Effector CD8-positive, alpha-beta T cell (primary cell): ENCODE results near the gene PRM1.

Experiments
- DNase-seq: peaks from one replicate; lab custom pipeline; 2025; lab: John Stamatoyannopoulos, UW

PRM1 gene

GRCh38 chr16:11273721-11274324 is 7.3 kb downstream of the PRM1 start:
- DNase-seq: no peak

- DNase-seq: no peak
Measured at GRCh38 chr16:11272921-11273720, 8.0 kb downstream of the PRM1 start, which contains the start of gene PRM3. TSS of gene PRM3 (minus strand) at chr16:11273629. CDS start at chr16:11273595, 34 bp downstream.

- no peak for DNase-seq
Measured at GRCh38 chr16:11272484-11272883, 8.6 kb downstream of the PRM1 start.

GRCh38 chr16:11271610-11272009 is 9.5 kb downstream of the PRM1 start:
- DNase-seq: no peak

- no peak for DNase-seq
Measured at GRCh38 chr16:11270602-11271162, 10.4 kb downstream of the PRM1 start.

- DNase-seq: no peak
Measured at GRCh38 chr16:11268921-11269375, 12.2 kb downstream of the PRM1 start, which contains the start of gene TNP2. TSS of gene TNP2 (minus strand) at chr16:11269325. CDS start at chr16:11269262, 63 bp downstream.

GRCh38 chr16:11265124-11265523 is 16.0 kb downstream of the PRM1 start:
- no peak for DNase-seq

GRCh38 chr16:11264155-11264832 is 16.8 kb downstream of the PRM1 start:
- no peak for DNase-seq

GRCh38 chr16:11263737-11264136 is 17.4 kb downstream of the PRM1 start:
- DNase-seq: no peak

GRCh38 chr16:11262915-11263314 is 18.2 kb downstream of the PRM1 start:
- no peak for DNase-seq

GRCh38 chr16:11260596-11260966 is 20.5 kb downstream of the PRM1 start:
- no peak for DNase-seq

GRCh38 chr16:11259655-11260595 is 21.2 kb downstream of the PRM1 start:
- DNase-seq: no peak

- DNase-seq: no peak
Measured at GRCh38 chr16:11258553-11259492, 22.3 kb downstream of the PRM1 start.

- DNase-seq: peak; percentile 17
Measured at GRCh38 chr16:11257131-11257938, 23.8 kb downstream of the PRM1 start.

GRCh38 chr16:11256661-11257130 is 24.4 kb downstream of the PRM1 start:
- no peak for DNase-seq

GRCh38 chr16:11255737-11256660 is 25.1 kb downstream of the PRM1 start, which contains the start of gene SOCS1:
TSS of gene SOCS1 (minus strand) at chr16:11256204. CDS start at chr16:11255478, 726 bp downstream.
- peak; percentile 83 for DNase-seq

GRCh38 chr16:11254913-11255736 is 26.0 kb downstream of the PRM1 start:
- DNase-seq: peak; percentile 43
